ENCODE measurements around the gene CEACAM16. TPM values are rescaled to one million over a fixed set of nuclear protein-coding genes. Genes with fewer than 3 reads are reported as not detected.

Gene CEACAM16
- total RNA-seq, 4 donors from 2014 or later: not detected

DNA sequence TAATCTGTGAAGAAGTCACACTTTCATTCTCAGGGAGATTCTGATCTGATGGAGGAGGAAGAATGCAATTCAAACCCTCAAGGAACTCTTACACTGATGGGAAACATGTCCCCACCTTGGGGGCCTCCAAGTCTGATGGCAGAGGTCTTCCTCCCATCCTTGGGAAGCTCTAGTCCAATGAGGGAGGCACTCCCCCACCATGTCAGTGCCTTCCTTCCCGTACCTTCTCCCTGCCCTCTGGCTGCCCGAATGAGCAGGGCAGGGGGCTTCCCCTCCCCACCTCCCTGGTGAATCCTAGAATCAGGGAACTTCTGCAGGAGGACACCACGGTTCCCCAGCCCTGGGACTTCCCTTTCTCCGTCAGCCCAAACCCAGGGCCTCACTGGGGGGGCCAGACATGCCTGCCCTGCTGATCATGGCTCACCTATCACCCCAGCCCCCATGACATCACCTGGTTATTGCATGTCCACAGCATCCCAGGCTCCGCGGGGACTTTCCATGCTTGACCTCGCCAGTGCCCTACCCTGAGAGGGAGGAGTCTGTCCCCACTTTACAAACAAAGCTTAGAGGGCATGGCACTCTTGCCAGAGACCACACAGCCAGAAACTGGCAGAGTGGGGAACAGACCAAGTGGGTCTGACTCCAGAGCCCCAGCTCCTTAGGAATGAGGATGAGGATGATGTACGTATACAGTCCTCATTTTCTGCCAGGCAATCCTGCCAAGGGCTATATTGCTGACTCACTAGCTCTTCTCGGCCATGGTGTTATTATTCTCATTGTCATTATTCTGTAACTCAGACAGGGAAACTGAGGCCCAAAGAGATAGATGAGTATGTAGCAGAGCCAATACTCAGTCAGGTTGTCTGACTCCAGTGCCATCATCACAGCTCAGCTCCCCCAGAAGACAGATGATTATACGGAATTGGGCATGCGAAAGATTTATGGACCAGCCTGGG lies 39.9 kb downstream of the CEACAM16 start:
- WGBS, 2 donors: 53 to 54% methylated on average over 11 of the region's 11 CpGs
- intact Hi-C loops (cut with DNase I; ENCODE audit: low total_unique reads): no loop called here

DNA sequence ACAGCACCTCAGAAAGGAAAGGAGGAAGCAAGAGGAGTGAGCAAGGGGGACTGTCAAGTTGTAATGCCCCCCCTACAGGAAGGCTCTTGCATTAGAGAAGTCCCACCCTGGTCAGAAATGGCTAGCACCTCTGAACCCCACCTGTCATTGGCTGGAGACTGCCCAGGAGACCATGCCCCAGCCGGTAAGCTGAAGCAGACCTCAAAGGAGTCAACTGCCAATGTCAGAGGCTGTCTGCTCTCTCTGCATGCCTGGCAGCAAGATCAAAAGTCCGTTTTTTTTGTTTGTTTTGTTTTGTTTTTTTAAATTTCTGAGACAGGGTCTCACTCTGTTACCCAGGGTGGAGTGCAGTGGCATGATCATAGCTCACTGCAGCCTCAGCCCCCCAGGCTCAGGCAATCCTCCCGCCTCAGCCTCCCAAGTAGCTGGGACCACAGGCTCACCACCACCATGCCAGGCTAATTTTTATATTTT lies 41.4 kb downstream of the CEACAM16 start:
- 60 to 65% methylated on average over 3 of the region's 3 CpGs for WGBS, 2 donors
- H3K4me3 ChIP-seq (ENCODE audit: low read depth, poor library complexity, severe bottlenecking): no peak overlapping the region
- no peak for TF ChIP-seq POLR2A (IDR thresholded peaks at IDR 0.05)
- TF ChIP-seq, protein P1, sequence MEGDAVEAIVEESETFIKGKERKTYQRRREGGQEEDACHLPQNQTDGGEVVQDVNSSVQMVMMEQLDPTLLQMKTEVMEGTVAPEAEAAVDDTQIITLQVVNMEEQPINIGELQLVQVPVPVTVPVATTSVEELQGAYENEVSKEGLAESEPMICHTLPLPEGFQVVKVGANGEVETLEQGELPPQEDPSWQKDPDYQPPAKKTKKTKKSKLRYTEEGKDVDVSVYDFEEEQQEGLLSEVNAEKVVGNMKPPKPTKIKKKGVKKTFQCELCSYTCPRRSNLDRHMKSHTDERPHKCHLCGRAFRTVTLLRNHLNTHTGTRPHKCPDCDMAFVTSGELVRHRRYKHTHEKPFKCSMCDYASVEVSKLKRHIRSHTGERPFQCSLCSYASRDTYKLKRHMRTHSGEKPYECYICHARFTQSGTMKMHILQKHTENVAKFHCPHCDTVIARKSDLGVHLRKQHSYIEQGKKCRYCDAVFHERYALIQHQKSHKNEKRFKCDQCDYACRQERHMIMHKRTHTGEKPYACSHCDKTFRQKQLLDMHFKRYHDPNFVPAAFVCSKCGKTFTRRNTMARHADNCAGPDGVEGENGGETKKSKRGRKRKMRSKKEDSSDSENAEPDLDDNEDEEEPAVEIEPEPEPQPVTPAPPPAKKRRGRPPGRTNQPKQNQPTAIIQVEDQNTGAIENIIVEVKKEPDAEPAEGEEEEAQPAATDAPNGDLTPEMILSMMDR (IDR thresholded peaks at IDR 0.05): no peak
- intact Hi-C loops (cut with DNase I; ENCODE audit: low total_unique reads): no loop called here
- DNase-seq (ENCODE audit: low spot score in 2 of 2): no peak

More for the DNA sequence above, 39.9 kb downstream of the CEACAM16 start:
- TF ChIP-seq, protein P1 (IDR thresholded peaks at IDR 0.05): no peak
- TF ChIP-seq POLR2A (IDR thresholded peaks at IDR 0.05): no peak
- DNase-seq (ENCODE audit: low spot score in 2 of 2): no peak
- H3K4me3 ChIP-seq (ENCODE audit: low read depth, poor library complexity, severe bottlenecking): no peak overlapping the region

DNA sequence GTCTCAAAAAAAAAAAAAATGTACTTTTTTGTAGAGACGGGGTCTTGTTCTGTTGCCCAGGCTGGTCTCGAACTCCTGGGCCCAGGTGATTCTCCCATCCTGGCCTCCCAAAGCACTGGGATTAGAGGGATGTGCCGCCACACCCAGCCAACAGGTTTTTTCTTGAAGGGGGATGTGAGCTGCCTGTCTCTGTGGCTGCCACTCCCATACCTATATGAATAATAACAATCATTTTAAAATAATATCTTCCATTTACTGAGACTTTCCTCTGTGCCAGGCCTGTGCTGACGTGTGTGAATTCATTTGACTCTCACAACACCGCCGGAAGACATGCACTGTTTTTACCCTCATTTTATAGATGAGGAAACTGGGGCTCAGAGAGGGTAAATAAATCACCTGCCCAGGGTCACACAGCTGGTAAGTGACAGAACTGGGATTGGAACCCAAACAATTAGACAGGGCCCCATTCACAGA lies 42.3 kb downstream of the CEACAM16 start:
- intact Hi-C loops (cut with DNase I; ENCODE audit: low total_unique reads): no loop called here
- no peak overlapping the region for H3K4me3 ChIP-seq (ENCODE audit: low read depth, poor library complexity, severe bottlenecking)
- TF ChIP-seq POLR2A (IDR thresholded peaks at IDR 0.05): no peak
- TF ChIP-seq, protein P1 (IDR thresholded peaks at IDR 0.05): no peak
- 28 to 30% methylated on average over 6 of the region's 6 CpGs for WGBS, 2 donors
- DNase-seq (ENCODE audit: low spot score in 2 of 2): peak in 1 of 2 donors; percentile 59

DNA sequence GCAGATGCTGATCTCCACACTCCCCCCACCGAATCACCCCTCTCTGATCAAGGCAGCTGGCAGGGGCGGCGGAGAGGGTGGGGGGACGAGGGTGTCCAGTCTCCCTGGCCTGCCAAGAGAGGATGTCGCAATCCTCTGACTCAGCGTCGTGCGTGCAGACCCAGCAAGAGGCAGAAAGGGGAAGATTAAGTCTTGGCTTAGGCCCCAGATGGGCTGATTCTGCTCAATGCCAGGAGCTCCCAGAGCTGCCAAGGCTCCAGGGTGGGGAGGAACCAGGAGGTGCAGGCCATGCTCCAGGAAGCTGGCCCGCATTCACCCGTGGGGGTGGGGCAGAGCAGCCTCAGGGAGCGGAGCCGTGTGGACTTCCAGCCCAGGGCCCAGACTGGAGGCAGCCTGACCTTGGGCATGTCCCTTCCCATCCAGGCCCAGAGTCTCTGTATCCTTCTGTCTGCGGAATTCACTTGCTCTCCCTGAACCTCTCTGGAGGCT lies 42.9 kb downstream of the CEACAM16 start:
- 0 to 1% methylated on average over 7 to 13 of the region's 13 CpGs for WGBS, 2 donors
- TF ChIP-seq POLR2A (IDR thresholded peaks at IDR 0.05): no peak
- TF ChIP-seq, protein P1 (IDR thresholded peaks at IDR 0.05): no peak
- H3K4me3 ChIP-seq (ENCODE audit: low read depth, poor library complexity, severe bottlenecking): no peak overlapping the region
- intact Hi-C loops (cut with DNase I; ENCODE audit: low total_unique reads): no loop called here
- DNase-seq (ENCODE audit: low spot score in 2 of 2): peak; percentile 98 to 99

DNA sequence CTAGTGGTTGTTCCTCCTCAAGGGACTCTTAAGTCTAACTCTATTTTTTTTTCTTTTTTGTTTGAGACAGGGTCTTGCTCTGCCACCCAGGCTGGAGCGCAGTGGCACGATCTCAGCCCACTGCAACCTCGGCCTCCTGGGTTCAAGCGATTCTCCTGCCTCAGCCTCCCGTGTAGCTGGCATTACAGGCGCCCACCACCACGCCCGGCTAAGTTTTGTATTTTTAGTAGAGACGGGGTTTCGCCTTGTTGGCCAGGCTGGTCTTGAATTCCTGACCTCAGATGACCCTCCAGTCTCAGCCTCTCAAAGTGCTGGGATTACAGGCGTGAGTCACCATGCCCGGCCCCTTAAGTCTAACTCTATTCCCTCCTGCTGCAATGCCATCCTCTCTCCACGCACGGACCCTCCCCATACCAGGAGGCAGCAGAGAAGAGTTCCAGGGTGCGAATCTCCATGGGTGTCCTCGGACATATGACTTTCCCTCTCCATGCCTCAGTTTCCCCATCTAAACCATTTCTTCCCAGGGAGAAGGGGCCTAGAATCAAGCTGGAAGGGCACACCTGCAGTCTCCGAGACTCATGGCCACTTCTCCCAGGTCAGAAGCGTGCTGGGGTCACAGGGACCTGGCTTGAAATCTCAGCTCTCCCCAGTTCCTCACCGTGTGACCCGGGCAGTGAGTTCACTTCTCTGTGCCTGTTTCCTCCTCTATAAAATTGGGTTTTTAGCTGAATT lies 43.5 kb downstream of the CEACAM16 start:
- no peak overlapping the region for H3K4me3 ChIP-seq (ENCODE audit: low read depth, poor library complexity, severe bottlenecking)
- 38% methylated on average over 20 of the region's 20 CpGs for WGBS, 2 donors
- TF ChIP-seq, protein P1 (IDR thresholded peaks at IDR 0.05): no peak
- TF ChIP-seq POLR2A (IDR thresholded peaks at IDR 0.05): no peak
- intact Hi-C loops (cut with DNase I; ENCODE audit: low total_unique reads): no loop called here
- DNase-seq (ENCODE audit: low spot score in 2 of 2): no peak
